ENCODE measurements around the gene ST6GAL2.

DNA sequence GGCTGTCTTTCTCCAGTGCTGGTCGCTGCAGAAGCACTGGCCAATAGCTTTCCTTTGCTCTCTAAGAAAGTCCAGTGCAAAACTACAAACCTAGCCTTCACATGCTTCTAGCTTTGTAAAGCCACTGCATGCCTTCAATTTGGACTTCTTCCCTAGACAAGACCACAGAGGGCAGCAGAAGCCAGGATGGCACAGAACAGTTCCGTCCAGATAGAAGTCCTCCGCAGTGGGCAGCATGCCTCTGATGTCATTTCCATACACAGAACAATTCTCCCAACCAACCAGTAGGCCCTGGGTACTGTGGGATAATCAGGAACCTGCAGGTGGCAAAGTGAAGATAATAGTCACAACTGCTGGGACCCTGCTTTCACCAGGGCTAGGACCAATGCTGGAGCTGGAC is 3.3 kb downstream of the ST6GAL2 start:
- TF ChIP-seq EZH2 (IDR thresholded peaks at IDR 0.05; ENCODE audit: low read length, unreplicated experiment) (no peak), EZH2phosphoT487 (IDR thresholded peaks at IDR 0.05; ENCODE audit: borderline replicate concordance, low read length) (no peak)
- TF ChIP-seq, protein P1, sequence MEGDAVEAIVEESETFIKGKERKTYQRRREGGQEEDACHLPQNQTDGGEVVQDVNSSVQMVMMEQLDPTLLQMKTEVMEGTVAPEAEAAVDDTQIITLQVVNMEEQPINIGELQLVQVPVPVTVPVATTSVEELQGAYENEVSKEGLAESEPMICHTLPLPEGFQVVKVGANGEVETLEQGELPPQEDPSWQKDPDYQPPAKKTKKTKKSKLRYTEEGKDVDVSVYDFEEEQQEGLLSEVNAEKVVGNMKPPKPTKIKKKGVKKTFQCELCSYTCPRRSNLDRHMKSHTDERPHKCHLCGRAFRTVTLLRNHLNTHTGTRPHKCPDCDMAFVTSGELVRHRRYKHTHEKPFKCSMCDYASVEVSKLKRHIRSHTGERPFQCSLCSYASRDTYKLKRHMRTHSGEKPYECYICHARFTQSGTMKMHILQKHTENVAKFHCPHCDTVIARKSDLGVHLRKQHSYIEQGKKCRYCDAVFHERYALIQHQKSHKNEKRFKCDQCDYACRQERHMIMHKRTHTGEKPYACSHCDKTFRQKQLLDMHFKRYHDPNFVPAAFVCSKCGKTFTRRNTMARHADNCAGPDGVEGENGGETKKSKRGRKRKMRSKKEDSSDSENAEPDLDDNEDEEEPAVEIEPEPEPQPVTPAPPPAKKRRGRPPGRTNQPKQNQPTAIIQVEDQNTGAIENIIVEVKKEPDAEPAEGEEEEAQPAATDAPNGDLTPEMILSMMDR (conservative IDR thresholded peaks at IDR 0.05; ENCODE audit: low read depth, low read length): peak; percentile 51

All from PC-3 (cell line).